NCI-H2227 treated with DMSO at 0.1 percent for 48 hours (cell line): ENCODE data around the gene RPS6KA5.
"Not testable (repeated sequence)": the region's sequence is repeated elsewhere in the genome, so short reads cannot be mapped to it uniquely, and the experiment has no call there.

Experiments
- DNase-seq: peaks from one replicate; lab custom pipeline; 2025; lab: John Stamatoyannopoulos, UW

RPS6KA5 gene

DNA sequence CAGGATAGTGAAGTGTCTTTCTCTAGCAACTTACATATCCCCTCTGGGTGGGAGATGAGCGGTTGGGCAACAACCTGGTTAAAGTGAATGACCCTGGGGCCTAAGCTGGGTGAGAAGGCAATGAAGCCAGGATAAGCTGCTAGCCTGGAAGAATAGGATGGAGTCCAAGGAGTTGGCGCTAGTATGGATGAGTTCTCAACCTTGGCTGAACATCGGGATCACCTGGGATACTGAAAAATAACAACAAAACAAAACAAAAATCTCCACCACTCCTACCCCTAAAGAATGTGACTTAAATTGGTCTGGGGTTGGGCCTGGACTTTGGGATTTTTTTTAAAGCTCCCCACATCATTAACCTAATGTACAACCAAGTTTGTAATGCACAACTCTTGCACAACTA is 4.8 kb upstream of the RPS6KA5 start:
- DNase-seq: no peak

DNA sequence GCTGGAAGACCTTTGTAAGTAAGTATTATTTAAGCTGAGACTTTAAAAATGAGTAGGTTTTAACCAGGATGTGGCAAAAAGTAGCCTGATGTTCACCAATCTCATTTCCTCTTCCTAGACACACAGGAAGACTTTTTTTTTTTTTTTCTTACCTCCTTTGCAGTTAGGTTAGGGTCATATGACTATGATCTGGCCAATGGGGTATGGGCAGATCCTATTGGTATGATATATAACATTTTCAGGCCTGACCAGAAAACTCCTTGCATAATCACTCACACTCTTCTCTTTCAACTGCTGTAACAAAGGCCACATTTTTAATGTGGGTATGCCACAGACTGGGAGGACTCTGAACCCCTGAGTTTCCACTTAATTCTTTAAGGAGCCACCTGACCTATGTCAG is 2.7 kb upstream of the RPS6KA5 start:
- DNase-seq: no peak

DNA sequence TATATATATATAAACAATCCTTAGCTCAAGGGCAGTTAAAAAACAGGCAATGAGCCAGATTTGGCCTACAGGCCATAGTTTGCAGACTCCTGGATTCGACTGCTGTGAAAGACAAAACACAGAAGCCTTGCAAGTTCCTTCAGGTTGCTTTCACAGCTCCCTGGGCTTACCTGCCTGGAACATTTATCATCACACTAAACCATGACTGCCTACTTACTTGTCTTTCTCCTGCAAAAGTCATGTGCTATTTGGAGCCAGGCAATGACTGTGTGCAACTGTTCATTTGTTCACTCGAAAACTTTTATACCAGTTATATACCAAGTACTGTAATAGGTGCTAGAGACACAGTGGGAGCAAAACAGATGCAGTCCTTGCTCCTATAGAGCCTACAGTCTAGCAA is 2.2 kb upstream of the RPS6KA5 start:
- DNase-seq: no peak

DNA sequence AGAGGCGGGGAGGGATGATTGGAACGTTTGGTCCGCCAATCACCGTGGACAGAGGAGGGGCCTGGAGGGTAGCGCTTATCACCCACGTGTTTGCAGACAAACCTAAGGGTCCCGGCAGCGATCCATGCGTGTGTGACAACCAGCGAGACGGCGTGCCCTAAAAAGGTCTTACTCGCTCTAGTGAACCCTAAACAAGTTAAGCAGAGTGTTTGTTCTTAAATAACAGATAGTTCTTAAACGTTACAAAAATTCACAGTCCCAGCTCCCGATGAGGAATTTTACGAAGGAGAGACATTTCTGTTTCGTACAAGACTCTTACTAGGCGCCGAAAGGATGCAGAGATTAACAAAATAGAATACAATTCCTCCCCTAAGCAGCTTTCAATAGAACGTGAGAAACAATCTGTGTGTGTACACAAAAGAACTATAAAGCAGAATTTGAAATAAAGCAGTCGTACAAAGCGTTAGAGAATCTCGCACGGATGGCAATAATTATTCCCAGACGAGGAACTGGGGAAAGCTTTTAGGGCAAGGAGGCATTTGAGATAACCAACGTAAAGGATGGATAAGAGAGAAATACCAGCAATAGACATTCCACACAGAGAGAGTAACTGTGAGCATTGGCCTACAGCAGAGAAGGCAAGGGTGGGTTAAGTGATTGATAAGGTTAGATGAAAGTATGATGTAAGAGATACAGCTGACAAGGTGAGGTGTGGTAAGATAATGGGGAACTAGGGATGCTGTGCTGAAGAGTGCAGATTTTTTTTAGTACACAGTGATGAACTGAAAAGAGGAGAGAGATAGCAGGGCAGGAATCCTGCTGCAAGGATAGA is 831 bp upstream of the RPS6KA5 start:
- DNase-seq: no peak

DNA sequence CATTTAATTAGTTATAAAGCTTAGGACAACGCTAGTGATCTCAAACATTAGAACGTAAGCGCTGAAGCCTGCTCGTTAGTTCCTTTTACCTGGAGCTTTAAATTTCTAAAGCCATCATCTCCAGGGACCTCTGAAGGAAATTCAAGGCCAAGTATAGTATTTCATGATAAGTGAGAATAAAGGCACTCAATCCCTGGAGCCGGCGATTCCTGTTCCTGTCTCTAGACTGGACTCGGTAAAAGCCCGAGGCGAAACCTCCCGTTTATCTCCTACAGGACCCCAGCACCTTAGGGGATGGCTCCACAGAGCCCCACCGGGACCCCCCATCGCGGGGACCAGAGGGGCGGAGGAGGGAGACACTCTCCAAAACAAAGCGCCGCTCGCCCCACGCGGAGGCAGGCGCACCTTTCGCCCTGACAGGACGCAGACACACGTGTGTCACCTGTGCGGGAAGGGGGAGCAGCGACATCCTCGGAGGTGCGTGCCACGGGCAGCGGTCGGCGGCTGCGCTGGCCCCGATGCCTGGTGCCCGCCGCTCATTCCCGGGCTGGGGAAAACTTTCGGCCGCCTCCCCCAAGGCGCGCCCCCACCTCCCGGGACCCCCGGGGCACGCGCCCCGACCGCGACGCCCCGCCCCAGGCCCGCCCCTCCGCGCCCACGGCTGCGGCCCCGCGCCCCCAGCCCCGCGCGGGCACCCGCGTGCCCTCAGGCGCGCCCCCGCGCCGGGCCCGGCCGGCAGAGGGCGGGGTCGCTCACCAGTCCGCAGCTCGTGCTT is 678 bp downstream of the RPS6KA5 start:
- DNase-seq: no peak

DNA sequence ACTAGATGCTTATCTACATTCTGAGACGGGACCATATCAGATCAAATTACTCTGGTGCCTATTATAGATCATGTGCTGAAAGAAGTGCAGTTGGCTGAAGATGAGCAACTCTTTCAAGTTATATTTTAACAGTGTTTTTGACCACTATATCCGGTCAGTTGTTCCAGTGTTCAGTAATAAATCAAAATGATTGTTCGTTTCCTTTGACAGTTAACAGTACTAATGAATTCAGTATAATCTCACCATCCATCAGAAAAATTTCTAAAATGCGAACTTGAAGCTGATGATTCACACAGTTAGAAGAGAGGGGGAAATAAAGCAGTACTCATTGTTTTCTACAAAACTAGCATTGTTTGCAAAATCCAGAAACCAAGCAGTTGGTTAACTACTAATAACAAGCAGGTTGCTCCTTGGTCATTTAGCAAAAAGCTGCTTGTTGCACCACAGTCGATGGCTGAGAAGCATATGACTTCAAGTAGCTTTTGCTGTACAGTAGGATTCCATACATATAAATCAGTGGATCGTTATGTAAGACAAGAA is 2.3 kb downstream of the RPS6KA5 start:
- no peak for DNase-seq

DNA sequence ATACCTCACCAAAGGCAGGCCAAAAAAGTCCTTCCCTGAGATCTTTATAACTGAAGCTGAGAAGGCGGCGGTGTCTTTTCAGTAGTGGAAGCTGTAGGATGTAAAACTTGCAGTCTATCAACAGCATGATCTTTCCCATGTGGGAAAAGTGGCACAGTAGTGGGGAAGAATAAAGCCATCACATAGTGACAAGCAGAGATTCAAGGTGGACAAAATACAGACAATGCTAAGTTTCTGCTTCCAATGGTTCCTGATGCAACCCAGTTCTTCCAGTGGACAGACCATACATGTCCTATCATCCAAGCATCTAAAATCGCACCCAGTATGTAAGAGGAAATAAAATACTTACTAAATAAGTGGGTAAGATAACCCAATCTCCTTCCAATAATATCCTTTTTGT is 4.1 kb downstream of the RPS6KA5 start:
- DNase-seq: no peak

DNA sequence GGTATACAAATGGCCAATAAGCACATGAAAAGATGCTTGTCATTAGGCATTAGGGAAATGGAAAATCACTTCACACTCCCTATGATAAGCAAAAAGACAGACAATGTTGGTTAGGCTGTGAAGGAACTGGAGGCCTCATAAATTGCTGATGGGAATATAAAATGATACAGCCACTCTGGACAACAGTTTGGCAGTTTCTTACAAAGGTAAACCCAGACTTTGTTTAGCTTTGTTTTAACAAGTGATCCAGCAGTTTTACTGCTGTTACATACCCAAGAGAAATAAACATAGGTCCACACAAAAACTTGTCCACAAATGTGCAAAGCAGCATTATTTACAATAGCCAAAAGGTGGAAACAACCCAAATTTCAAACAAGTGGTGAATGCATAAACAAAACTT is 5.4 kb downstream of the RPS6KA5 start:
- DNase-seq: no peak

DNA sequence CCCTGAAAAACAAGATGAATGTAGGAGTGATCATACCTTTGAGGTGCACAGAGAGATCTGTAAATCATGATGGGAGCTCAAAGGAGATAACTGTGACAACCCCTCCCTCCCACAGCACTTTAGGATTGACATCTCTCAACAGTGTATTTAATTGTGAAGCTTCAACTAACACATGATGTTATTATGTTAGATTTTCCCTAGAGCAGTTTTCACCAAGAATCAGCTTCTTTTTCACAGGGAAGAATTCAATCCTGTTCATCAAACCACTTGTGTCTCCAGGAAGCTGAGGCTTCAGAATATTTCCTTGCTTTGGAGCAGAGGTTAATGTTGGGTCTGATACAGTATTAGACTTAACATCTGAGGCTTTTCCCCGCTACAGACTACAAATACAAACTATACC is 11.8 kb downstream of the RPS6KA5 start:
- no peak for DNase-seq

DNA sequence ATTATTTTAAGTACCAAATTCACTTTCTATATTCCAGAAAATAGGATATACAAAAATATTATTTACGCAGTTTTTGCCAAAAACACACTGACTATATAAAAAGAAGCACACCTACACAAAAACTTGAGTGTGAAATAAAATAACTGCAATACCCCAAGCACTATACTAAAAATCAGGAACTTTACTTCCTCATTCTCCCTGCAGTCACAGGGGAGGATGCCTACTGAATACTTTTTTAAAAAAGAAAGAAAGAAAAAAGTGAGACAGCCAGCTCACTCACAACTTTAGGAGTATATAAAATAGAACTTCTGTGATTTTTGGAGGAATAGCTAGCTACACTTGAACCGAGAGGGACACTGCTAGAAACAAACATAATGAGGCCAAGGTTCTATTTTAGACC is 12.2 kb downstream of the RPS6KA5 start:
- DNase-seq: no peak

DNA sequence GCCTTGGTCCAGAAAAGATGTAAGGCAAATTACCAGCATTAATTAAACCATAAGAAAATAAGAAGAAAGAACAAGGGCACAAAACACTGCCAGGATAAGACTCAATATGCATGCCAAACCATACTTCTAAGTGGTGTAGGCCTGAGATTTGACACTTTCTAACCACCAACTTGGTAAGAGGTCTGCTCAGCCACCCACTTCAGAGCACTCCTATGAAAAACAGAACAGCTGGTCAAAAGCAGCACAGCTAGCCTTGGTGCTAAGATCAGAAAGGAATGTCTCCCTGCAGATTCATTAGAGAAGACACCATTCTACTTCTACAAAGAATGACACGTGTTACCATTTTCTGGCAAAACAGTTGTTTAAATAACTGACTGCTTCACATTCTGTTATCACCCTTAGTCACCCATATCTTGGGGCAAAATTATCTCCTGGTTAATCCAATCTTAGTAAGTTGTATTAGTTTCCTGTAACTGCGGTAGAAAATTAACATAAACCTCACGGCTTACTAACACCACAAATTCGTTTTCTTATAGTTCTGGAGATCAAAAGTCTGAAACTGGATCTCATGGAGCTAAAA is 13.2 kb downstream of the RPS6KA5 start:
- no peak for DNase-seq

DNA sequence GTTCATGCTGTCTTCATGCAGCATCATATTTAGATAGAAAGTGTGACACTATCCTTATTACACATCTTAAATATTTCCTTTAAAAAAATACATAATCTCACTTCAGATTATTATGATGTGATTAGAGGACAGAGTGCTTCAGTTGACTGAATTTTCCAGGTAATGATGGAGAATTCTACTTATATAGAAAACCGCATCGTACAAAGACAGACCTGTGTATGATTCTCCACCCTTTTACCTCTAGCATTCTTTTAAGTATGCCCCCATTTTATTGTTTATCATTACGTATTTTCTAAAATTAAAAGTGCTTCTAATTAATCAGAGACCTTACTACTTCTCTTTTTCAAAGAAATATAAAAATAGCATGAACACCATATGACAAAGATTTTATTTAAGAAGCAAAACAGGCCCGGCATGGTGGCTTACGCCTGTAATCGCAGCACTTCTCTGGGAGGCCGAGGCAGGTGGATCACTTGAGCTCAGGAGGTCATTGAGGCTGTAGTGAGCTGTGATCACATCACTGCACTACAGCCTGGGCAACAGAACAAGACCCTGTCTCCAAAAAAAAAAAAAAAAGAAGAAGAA is 13.9 kb downstream of the RPS6KA5 start:
- DNase-seq: no peak

DNA sequence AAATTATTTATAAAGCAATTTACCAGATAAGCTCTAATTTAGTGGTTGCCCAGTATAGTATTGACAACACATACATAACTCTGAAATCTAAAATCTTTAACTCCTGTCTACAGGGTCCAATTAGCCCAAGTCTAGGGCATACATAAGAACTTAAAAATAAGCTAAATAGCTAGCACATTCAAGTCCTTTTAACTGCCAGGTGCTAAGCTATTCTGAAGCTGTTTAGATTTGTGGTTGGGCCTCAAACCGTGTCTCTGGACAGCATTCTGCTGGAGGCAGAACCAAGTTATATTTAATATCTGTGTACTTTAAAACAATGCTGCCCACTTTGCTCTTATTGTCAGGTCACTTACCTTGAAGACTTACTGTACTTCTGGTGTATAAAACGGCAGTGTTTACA is 19.0 kb downstream of the RPS6KA5 start:
- DNase-seq: no peak

DNA sequence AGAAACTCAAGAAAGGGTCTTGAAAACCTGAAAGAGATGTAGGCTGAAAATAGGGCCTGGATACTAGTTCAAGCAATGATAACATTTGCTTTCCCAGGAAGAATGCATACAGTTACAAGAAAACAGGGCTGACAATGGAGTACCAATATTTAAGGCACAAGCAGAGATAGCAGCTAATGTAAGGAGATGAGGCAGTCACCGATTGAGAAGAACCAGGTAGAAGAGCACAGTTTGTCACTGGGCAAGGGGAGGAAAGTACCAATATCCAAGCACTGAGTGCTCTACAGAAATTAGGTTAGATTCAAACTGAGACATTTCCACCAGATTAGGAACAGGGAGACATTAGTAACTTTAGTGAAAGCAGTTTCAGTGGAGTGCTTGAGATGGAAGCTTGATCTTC is 19.9 kb downstream of the RPS6KA5 start:
- DNase-seq: no peak

DNA sequence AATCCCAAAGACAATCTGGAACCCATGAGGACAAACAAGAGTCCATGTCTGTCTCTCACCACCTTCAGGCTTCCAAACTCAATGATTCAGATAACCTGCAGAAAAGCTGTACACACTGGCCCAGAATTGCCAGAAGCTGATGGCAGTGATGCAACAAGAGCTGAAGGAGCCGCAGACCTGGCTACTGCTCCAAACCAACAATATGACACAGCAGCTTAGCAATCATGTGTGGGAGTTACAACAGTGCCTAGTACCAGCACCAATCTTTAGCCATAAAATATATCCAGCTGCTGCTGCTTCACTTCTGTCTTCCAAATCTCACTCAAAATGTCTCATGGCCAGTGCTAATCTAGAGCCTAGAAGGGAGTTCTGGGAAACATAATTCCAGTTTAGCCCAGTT is 22.0 kb downstream of the RPS6KA5 start:
- no peak for DNase-seq

DNA sequence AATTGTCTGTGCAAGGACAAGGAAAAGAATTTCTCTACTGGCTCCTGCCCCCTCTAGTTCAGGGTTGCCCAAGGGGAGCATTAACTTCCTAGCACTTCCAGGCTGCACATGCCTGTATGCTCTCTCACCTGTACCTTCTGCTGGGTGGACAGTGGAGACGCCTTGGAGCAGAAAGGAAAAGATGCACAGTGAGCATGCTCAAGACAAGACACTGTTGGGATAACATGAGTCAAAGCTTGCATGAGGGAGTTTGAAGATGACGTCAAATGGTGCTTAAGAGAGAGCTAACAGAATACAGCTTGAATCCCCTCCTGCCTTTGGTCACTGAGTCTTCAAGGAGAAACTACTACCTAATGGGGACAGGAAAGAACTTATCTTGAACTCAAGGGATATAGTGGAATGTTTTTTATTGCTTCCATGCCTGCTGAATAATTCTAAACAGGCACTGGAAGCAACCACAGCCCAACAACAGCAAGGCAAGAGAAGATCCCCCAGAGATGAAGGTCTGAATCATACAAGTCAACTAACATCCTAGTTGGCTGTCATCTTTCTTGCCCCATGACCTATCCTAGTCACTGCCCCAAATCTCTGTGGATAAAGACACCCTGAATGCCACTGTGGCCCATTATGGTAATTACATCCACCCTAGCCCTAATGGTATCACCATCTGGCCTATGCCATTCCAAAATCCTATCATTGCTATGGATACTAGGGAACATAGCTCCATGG is 23.5 kb downstream of the RPS6KA5 start:
- DNase-seq: no peak

DNA sequence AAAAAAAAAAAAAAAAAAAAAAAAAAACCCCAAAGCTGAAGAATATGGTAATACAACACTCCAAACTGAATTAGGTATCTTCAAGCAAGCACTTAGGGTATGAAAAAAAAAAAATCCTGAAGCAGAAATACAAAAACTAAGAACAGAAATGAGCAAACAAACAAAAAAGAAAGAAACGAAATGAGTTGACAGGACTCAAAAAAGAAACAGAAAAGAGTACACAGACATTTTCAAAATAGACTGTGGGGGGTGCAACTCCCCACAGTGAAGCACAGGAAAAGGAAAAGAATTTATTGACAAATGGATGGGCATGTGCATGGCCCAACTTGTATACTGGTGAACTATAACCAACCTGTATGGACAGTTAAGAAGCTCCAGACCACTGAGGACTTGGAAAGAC is 24.6 kb downstream of the RPS6KA5 start:
- DNase-seq: no peak

DNA sequence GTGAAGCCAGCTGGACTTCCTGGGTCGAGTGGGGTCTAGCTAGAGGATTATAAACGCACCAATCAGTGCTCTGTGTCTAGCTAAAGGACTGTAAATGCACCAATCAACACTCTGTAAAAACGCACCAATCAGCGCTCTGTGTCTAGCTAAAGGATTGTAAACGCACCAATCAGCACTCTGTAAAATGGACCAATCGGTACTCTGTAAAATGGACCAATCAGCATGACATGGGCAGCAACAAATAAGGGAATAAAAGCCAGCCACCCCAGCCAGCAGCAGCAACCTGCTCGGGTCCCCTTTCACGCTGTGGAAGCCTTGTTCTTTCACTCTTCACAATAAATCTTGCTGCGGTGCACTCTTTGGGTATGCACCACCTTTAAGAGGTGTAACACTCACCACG is 26.1 kb downstream of the RPS6KA5 start:
- DNase-seq: not testable (repeated sequence)

DNA sequence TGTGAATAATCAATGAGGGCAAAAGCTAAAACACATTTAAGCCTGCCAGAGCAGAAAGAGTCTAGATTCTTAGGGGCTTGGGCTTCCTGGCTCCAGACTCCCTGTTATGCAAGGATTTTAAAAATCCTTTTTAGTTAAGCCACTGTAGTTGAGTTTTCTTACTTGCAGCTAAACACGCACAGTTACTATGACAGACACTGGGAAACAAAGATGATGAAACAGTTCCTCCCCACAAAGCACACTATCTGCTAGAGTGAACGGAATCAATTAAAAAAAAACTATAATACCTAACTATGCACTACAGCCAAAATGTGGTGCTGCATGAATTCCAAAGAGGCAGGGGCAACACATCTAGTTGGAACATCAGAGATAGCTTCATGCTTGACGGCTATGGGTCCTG is 28.2 kb downstream of the RPS6KA5 start:
- DNase-seq: no peak

DNA sequence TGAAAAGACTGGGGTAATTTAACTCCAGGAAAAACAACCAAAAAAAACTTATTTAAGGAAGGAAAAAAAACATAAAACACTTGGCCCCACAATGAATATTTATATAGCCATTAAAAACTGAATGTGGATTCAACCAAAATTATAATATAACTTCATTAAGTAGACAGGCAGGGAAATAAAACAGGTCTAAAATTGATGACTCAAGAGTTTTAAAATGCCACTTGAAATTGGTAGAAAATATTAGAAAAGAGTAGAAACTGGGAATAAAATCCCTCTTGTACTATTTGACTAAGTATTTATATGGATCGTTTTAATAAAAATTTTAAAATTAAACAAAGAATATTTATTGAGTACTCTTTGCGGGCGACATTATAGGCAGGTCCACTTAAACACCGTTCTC is 28.8 kb downstream of the RPS6KA5 start:
- no peak for DNase-seq

DNA sequence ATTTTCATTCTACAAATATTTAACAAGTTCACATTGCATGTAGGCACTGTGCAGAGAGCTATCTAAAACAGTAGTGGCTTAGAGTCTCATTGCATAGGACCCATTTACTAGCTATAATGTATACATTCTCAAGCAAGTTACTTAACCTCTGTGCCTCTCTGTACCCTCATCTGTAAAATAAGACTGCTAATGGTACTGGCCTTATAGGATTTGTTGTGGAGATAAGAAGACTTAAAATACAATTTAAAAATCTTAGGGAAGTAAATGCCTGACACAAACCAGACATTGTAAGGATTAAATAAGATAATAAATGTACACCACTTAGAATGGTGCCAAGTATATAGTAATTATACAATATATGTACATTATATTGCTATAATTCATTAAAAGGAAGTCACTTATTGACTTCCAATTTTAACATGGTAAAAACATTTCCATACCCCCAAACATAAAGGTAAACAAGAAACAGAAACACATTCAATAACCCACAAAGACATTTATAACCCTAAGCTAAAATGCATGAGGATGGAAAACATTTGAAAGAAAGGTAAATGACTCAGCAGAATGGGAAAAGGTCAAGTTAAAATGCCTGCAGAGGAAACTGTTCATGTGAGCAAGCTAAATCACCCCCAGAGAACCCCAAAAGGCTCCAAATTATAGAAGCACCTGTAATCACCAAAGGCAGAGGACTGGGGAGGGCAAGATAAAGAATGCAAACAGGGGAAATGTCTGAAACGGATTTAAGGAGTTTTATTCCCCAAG is 30.8 kb downstream of the RPS6KA5 start:
- no peak for DNase-seq
